H9 (cell line): Measurements from ENCODE around the gene C19orf44. TPM values are rescaled to one million over a fixed set of nuclear protein-coding genes. Genes with fewer than 3 reads are reported as not detected.

Source experiments
- DNase-seq: peaks from one replicate; pipeline ENCODE4 v3.0.0-alpha.2; 2017
- H2AFZ ChIP-seq: one replicate; pipeline ENCODE4 v1.6.1; 2013; ENCODE audit warnings: mild to moderate bottlenecking, low read length, control low read depth, moderate library complexity
- H2AK5ac ChIP-seq: 2 replicates; pipeline ENCODE4 v1.6.1; 2013; ENCODE audit warnings: low read length, control low read depth, mixed read lengths; ENCODE audit not compliant: insufficient read length
- H2BK120ac ChIP-seq: one replicate; pipeline ENCODE4 v1.6.1; 2013; ENCODE audit warnings: low read depth, mild to moderate bottlenecking, low read length, control low read depth, inconsistent platforms; ENCODE audit not compliant: poor library complexity, severe bottlenecking
- H2BK12ac ChIP-seq: 2 replicates; pipeline ENCODE4 v1.6.1; 2013; ENCODE audit warnings: low read length, control low read depth, mixed read lengths, low read depth; ENCODE audit not compliant: insufficient read length
- H2BK15ac ChIP-seq: 2 replicates; pipeline ENCODE4 v1.6.1; 2013; ENCODE audit warnings: low read depth, low read length, control low read depth
- H2BK20ac ChIP-seq: one replicate; pipeline ENCODE4 v1.6.1; 2013; ENCODE audit warnings: low read depth, mild to moderate bottlenecking, low read length, control low read depth, inconsistent platforms; ENCODE audit not compliant: poor library complexity, severe bottlenecking
- H2BK5ac ChIP-seq: 2 replicates; pipeline ENCODE4 v1.6.1; 2013; ENCODE audit warnings: low read length, control low read depth, mixed read lengths; ENCODE audit not compliant: insufficient read length
- H3K14ac ChIP-seq: 2 replicates; pipeline ENCODE4 v1.6.1; 2013; ENCODE audit warnings: low read length, control low read depth; ENCODE audit not compliant: insufficient read depth
- H3K18ac ChIP-seq: 2 replicates; pipeline ENCODE4 v1.6.1; 2013; ENCODE audit warnings: low read depth, mild to moderate bottlenecking, mixed read lengths, low read length, control low read depth; ENCODE audit not compliant: insufficient read length
- H3K23ac ChIP-seq: 2 replicates; pipeline ENCODE4 v1.6.1; 2013; ENCODE audit warnings: low read length, control low read depth, mixed read lengths, low read depth; ENCODE audit not compliant: insufficient read length
- H3K23me2 ChIP-seq: 2 replicates; pipeline ENCODE4 v1.6.1; 2013; ENCODE audit warnings: low read depth, mild to moderate bottlenecking, mixed read lengths, low read length, control low read depth; ENCODE audit not compliant: insufficient read length, poor library complexity, severe bottlenecking
- H3K27ac ChIP-seq: 2 replicates; pipeline ENCODE4 v1.5.1; 2013; ENCODE audit warnings: low read length, control low read depth, mixed read lengths, low read depth; ENCODE audit not compliant: insufficient read length
- H3K27me3 ChIP-seq: 2 replicates; pipeline ENCODE4 v1.6.1; 2013; ENCODE audit warnings: low read length, control low read depth, inconsistent platforms; ENCODE audit not compliant: insufficient read depth
- H3K4ac ChIP-seq: 2 replicates; pipeline ENCODE4 v1.6.1; 2013; ENCODE audit warnings: low read depth, mild to moderate bottlenecking, control low read depth, inconsistent platforms, low read length, moderate library complexity
- H3K4me1 ChIP-seq: 2 replicates; pipeline ENCODE4 v1.6.1; 2013; ENCODE audit warnings: low read length, control low read depth, inconsistent platforms; ENCODE audit not compliant: insufficient read depth
- H3K4me2 ChIP-seq: 2 replicates; pipeline ENCODE4 v1.6.1; 2013; ENCODE audit warnings: low read length, control low read depth, mixed read lengths; ENCODE audit not compliant: insufficient read length, insufficient read depth
- H3K56ac ChIP-seq: 2 replicates; pipeline ENCODE4 v1.6.1; 2013; ENCODE audit warnings: low read depth, mild to moderate bottlenecking, mixed read lengths, low read length, control low read depth; ENCODE audit not compliant: insufficient read length
- H3K79me1 ChIP-seq: 2 replicates; pipeline ENCODE4 v1.6.1; 2013; ENCODE audit warnings: low read depth, mild to moderate bottlenecking, moderate library complexity, low read length, control low read depth, inconsistent platforms; ENCODE audit not compliant: insufficient read depth, poor library complexity, severe bottlenecking
- H3K79me2 ChIP-seq: 2 replicates; pipeline ENCODE4 v1.6.1; 2013; ENCODE audit warnings: low read length, control low read depth, inconsistent platforms; ENCODE audit not compliant: insufficient read depth
- H3K9ac ChIP-seq: 2 replicates; pipeline ENCODE4 v1.6.1; 2013; ENCODE audit warnings: low read length, control low read depth, mixed read lengths; ENCODE audit not compliant: insufficient read length; ENCODE audit errors: extremely low read depth
- H3K9me3 ChIP-seq: one replicate; pipeline ENCODE4 v1.6.1; 2013; ENCODE audit warnings: low read depth, low read length, inconsistent platforms; ENCODE audit not compliant: control insufficient read depth
- H3T11ph ChIP-seq: one replicate; pipeline ENCODE4 v1.6.1; 2013; ENCODE audit warnings: mild to moderate bottlenecking, low read length, control low read depth, inconsistent platforms
- H4K20me1 ChIP-seq: one replicate; pipeline ENCODE4 v1.6.1; 2013; ENCODE audit not compliant: control insufficient read depth, insufficient read length, insufficient read depth
- H4K5ac ChIP-seq: 2 replicates; pipeline ENCODE4 v1.6.1; 2013; ENCODE audit warnings: low read depth, mild to moderate bottlenecking, mixed read lengths, low read length, control low read depth; ENCODE audit not compliant: insufficient read length
- H4K8ac ChIP-seq: replicated peaks from 2 replicates; pipeline ENCODE4 v1.6.1; 2013; ENCODE audit warnings: low read length, control low read depth, mixed read lengths, low read depth; ENCODE audit not compliant: insufficient read length
- H4K91ac ChIP-seq: 2 replicates; pipeline ENCODE4 v1.6.1; 2013; ENCODE audit warnings: low read depth, mild to moderate bottlenecking, moderate library complexity, mixed read lengths, low read length, control low read depth; ENCODE audit not compliant: insufficient read length
- H3K27ac Mint-ChIP-seq, 3 experiments: 2 replicates in 2 of 3; 3 replicates in 1 of 3; pipeline ENCODE4 v1.8.0; 2020 to 2021; ENCODE audit warnings: mixed read lengths in 3 of 3, mild to moderate bottlenecking in 1 of 3, moderate library complexity in 1 of 3
- H3K27me3 Mint-ChIP-seq: 2 replicates; pipeline ENCODE4 v1.8.0; 2021; ENCODE audit warnings: low read depth, mild to moderate bottlenecking, moderate library complexity, mixed read lengths
- H3K36me3 Mint-ChIP-seq, 3 experiments: 2 replicates in 2 of 3; 3 replicates in 1 of 3; pipeline ENCODE4 v1.8.0; 2020 to 2021; ENCODE audit warnings: low read depth in 3 of 3, mixed read lengths in 3 of 3; ENCODE audit not compliant: insufficient read depth in 1 of 3
- H3K4me1 Mint-ChIP-seq, 2 experiments: 2 replicates each; pipeline ENCODE4 v1.8.0; 2020; ENCODE audit warnings: mixed read lengths in 2 of 2
- H3K4me3 Mint-ChIP-seq, 2 experiments: 2 replicates in 1 of 2; 3 replicates in 1 of 2; pipeline ENCODE4 v1.8.0; 2020 to 2021; ENCODE audit warnings: mild to moderate bottlenecking in 2 of 2, mixed read lengths in 2 of 2, moderate library complexity in 1 of 2
- H3K9me3 Mint-ChIP-seq, 2 experiments: 2 replicates in 1 of 2; 3 replicates in 1 of 2; pipeline ENCODE4 v1.8.0; 2020; ENCODE audit warnings: mild to moderate bottlenecking in 2 of 2, mixed read lengths in 2 of 2, moderate library complexity in 1 of 2
- WGBS: extraction: QIAGEN DNeasy Blood & Tissue Kit; methylation state at CpG from one replicate; pipeline ENCODE4 v1.1.7; 2013; ENCODE audit warnings: missing lambda C conversion rate, low lambda C conversion rate, mixed read lengths; ENCODE audit not compliant: insufficient read length; ENCODE audit errors: extremely low coverage; 5-methylcytosine and 5-hydroxymethylcytosine counted together
- total RNA-seq: library from RNA; stranded (reverse); gene quantifications from 2 replicates; pipeline ENCODE4 v1.2.1, GENCODE V29; 2021
- TF ChIP-seq, protein P1 (sequence below): fragments of 200-600 bp; sonication (generic); conservative IDR thresholded peaks from 3 replicates; pipeline ENCODE4 v1.8.0; 2021; ENCODE audit warnings: antibody characterized with exemption, mild to moderate bottlenecking

The C19orf44 gene
- total RNA-seq, 1 experiment from 2014 or later, result 6.4 TPM

DNA sequence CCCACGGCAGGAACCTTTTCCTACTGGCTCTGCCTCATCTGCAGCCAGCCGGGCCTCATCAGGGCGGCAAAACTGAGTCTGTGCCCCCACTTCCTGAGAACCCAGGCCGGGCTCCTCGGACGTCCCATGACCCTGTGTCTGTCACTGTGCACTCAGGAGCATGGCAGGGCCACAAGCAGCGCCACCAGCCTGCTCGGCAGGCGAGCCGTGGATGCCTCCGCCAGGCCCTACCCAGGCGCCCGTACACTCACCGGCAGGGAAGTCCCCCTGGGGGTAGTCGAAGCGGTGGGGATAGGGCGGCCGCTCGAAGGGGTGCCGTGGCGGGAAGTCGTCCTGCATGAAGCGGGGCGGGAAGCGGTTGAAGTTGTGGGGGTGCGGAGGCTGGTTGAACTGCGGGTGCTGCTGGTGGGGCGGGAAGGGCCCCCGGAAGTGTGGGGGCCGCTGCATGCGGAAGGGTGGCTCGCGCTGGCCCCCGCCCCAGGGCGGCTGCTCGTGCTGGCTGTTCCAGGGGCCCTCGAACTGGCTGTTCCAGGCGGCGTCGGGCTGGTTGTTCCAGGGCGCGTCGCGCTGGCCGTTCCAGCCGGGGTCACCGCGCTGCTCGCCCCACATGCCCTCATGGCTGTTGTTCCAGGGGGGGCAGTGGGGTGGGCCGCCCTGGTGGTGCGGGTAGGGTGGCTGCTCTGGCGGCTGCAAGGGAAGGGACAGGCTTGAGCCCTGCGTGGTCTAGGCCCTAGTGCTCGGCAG, 29.0 kb downstream of the C19orf44 start:
- Histone ChIP-seq H2BK20ac (no peak overlapping the region), H3K14ac (no peak overlapping the region), H2BK12ac (no peak overlapping the region), H2BK120ac (no peak overlapping the region), H4K20me1 (no peaks in the 10 kb centered on the region), H3K4ac (no peak overlapping the region), H2AK5ac (no peak overlapping the region), H3K79me2 (no peaks in the 10 kb centered on the region), H3K23me2 (no peaks in the 10 kb centered on the region), H2AFZ (no peak overlapping the region), H3K9ac (no peak overlapping the region), H3K27me3 (no peaks in the 10 kb centered on the region), H4K91ac (no peak overlapping the region), H2BK15ac (no peak overlapping the region), H3T11ph (no peak overlapping the region), H3K9me3 (no peaks in the 10 kb centered on the region), H3K18ac (no peak overlapping the region), H3K4me1 (no peaks in the 10 kb centered on the region), H3K23ac (no peak overlapping the region), H3K27ac (no peak overlapping the region), H4K5ac (no peak overlapping the region), H3K56ac (no peak overlapping the region), H4K8ac (no peak overlapping the region), H3K4me2 (no peak overlapping the region), H2BK5ac (no peak overlapping the region), H3K79me1 (no peaks in the 10 kb centered on the region)
- Mint-ChIP-seq H3K27me3 (no peaks in the 10 kb centered on the region; the same call in 1 of the 2 replicates), H3K9me3 (no peaks in the 10 kb centered on the region), H3K36me3 (peaks cover 45 to 91% (median 81%) of the 10 kb centered on the region in 3 experiments; a peak in 6 of 7 replicates), H3K4me1 (no peaks in the 10 kb centered on the region), H3K27ac (no peak overlapping the region), H3K4me3 (no peak overlapping the region)
- DNase-seq, result no peak
- WGBS, result no CpG with 5 or more reads among the region's 54 CpGs
- TF ChIP-seq, protein P1, sequence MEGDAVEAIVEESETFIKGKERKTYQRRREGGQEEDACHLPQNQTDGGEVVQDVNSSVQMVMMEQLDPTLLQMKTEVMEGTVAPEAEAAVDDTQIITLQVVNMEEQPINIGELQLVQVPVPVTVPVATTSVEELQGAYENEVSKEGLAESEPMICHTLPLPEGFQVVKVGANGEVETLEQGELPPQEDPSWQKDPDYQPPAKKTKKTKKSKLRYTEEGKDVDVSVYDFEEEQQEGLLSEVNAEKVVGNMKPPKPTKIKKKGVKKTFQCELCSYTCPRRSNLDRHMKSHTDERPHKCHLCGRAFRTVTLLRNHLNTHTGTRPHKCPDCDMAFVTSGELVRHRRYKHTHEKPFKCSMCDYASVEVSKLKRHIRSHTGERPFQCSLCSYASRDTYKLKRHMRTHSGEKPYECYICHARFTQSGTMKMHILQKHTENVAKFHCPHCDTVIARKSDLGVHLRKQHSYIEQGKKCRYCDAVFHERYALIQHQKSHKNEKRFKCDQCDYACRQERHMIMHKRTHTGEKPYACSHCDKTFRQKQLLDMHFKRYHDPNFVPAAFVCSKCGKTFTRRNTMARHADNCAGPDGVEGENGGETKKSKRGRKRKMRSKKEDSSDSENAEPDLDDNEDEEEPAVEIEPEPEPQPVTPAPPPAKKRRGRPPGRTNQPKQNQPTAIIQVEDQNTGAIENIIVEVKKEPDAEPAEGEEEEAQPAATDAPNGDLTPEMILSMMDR, result no peak
